NCI-H2196 treated with DMSO at 0.1 percent for 48 hours (cell line): ENCODE results near the gene GLDC.
"Not testable (repeated sequence)": the region's sequence is repeated elsewhere in the genome, so short reads cannot be mapped to it uniquely, and the experiment has no call there.

Experiments used
- DNase-seq: peaks from one replicate; lab custom pipeline; 2025; ENCODE audit not compliant: unreplicated experiment; lab: John Stamatoyannopoulos, UW

Gene GLDC

DNA sequence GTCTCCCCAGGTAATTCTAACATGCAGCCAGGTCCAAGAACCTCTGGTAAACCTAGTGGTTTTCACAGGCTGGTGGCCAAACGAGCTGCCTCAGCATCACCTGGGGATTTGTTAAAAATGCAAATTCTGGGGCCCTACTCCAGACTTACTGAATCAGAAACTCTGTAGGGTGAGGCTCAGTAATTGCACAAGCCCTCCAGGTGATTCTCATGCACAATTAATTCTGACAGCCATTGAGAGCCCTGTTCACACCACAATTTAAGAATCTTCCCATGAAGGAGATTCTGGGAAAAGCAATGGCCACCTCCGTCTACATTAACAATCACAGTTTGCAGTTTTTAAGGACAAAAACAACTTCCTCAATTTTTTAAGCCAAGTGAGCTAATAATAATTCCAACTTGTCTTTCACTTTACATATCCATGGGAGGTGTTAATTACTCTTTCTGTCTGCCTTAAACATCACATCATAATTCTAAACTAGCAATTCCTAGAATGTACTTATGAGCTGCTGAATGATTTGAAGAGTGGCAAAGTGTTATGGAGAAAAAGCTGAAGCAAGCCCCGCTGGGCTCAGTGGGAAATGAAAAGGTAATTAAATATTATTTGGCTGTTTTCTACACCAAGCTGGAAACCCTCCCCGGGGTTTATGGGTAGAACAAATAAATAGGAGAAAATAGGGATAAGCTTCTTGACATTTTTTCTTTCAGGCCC, 70.0 kb downstream of the GLDC start:
- no peak for DNase-seq

DNA sequence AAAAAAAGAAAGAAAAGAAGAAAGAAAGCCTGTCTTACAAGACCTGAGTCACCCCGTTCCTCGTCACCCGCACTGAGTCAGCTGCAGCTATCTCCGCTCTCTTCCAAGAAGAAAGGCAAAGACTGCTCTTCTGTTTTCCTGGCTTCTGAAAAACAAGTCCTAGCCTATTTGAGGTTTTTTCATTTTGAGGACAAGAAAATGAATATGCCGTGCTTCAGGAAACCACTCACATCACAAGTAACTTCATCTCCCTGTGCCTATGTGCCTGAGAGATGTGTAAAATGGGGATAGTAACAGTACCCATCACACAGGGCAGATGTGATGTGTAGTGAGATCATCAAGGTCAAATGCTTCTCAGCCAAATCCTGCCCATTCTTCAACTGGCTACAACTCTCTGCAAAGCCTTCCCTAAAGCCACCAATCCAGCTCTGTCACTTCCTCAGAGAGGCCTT, 78.4 kb downstream of the GLDC start:
- DNase-seq, result no peak

DNA sequence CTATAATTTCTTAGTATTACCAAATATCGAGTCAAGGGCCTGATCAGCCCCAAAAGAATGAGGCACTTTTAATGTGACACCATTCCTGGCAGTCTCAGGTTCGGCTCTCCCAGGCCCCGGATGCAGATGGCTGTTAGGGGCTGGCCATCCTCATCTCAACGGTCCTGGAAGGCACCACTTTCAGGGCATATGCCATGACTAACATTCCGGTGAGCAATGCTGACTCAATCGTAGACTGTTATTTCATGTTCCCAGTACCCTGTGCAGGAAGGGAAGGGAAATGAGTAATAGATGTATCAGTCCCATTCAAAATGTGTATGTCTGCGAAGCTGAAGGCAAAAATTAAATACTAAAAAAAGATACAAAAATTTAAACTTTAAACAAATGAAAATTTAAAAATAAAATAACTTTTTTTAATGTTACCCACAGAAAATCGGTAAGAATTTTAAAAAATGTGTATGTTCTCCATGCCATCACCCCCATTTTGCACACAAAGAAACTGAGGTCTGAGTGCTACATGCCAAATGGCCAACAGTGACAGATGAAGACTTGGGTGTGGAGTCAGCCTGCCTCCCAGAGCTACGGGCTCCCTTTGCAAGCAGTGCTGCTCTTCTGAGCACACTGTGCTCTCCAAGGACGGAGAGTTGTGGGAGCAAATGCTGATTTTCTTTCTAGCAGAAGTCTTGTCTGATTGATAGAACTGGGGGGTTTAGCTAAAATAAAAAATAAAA, 79.0 kb downstream of the GLDC start:
- DNase-seq, result no peak

DNA sequence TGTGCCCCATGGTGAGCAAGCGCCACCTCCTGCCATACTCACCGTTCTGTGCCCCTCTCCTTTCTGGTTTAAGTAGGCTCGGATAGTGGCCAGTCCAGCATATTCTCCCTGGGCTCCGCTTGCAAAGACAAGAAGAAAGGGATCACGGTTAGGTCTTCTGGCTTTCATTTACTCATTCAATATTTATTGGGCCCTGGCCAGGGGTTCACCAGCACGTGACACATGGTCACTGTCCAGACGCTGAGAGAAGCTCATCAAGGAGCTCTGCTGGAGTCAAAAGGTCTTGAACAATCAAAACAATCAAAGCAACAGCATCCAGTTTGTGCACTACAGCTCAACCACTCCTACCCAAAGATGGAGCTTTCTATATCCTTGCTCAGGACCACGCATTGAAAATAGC, 80.2 kb downstream of the GLDC start:
- DNase-seq, result no peak

DNA sequence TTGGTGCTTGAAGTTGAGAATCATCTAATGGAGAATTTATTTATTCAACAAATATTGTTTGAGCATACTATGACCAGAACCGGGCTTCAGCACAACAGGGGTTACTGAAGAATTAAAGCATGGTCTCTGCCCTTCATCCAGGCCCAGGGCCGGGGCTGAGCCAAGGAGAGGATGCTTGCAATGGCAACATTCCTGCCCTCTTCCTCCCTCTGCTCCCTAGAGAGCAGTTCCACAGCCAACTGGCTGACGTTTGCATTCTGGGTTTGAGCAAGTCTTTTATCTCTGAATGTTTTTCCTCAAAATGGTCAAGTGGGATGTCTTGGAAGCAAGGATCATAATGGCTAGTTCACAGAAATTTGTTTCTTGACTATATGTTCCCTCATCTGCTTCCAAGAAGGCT, 80.7 kb downstream of the GLDC start:
- DNase-seq, result no peak

DNA sequence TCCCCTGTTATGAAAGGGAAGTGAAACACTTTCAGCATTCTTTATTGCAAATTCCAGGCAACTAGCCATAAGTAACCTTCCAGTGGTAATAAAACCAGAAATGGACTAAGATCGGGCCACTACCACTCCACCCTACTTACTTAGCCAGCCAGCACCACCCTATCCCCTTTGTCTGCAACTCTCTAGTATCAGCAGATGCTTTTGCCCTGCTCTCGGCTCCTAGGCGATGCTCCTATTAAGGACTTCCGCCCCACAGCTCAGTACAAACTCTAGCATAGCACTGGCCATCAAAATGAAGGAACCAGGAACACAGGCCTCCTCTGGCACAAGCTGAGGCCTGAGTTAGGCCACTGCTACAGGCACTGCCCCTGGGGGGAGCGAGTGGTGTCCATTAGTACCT, 81.2 kb downstream of the GLDC start:
- DNase-seq, result no peak

DNA sequence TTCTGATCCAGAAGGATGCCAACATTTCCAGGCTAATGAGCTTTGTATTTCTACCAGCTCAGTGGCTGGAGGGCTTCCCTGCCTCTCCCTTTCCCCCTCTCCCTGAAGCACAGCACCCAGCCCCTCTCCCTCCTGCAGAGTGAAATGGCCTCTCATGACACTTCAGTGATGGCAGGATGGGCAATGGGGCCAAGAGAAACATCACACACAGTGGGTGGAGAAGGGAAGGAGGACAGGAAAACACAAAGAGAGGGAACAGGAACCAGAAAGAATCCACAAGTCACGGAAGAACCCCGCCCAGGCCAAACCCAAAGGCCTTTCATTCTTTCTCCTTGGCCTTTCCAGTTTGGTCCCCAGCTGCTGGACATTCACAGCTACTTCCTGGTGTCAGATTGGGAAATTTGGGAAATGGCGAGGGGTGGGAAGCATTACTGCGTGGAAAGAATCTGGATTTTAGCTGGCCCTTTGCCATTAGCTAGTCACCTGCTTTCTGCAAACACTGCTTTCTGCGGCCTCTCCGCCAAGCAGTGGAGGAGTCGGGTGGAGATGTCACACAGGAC, 82.6 kb downstream of the GLDC start:
- no peak for DNase-seq

DNA sequence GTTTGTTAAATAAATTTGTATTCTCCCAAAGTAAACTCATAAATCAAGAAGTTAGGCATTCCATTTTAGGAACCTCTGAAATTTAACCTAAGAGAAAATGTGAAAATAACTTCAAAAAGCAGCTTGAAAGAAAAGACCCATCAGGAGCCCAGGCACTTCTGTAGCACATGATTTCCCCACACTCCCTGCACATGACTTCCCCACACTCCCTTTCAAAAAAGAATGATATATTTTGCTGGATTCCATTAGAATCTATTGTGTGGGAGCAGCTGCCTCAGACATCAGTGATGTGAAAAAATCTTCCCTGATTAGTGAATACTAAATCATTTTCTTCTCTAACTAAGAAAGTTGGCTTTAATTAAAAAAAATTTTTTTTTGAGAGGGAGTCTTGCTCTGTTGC, 83.3 kb downstream of the GLDC start:
- DNase-seq, result no peak

DNA sequence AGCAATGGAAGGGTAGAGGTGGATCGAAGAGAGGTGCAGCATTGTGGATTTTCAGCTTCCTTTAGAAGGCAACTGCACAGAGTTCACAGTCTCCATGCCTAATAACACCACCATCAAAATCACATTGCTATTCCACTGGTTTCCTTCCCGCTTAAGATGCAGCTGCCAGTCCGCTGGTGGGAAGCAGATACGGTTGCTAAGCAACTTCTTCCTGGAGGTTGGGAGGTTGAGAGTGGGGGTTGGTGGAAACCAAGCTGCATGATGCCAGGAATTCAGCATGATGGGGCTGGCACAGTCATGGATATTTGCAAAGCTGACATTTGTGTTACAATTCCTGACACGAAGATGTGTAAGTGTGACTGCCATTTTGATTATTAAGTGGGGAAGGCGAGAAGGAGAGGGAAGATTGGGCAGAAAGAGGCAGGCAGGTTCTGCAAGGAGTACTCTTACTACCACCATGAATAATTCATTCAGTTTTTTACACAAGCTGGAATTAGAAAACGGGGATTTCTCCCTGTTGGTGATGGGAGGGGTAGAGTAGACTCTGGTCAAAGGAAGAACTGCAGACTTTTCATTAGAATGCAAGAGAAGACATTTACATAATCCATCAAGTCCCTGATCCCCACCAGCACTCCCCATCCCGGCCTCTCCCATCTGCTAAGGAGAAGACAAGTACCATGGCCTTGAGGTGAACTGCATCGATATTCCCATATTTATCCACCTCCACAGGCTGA, 87.5 kb downstream of the GLDC start:
- peak; percentile 49 for DNase-seq

DNA sequence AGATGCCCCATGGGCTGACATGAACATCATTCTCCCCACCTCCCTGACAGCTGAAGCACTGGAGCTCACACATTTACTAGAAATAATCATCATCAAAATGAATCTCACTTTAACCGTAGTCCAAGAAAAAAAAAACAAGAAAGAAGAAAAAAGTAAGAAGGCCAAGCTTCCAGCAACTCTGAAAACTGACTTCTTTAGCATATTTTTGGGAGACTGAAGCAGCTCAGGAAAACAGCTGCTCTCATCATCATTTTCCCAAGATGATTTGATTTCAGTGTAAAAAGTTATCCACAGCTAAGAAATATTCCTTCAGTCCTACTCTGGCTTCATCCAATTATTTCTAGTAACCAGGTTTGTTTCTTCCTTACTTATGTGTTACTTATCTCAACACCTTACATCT, 91.7 kb downstream of the GLDC start:
- no peak for DNase-seq

DNA sequence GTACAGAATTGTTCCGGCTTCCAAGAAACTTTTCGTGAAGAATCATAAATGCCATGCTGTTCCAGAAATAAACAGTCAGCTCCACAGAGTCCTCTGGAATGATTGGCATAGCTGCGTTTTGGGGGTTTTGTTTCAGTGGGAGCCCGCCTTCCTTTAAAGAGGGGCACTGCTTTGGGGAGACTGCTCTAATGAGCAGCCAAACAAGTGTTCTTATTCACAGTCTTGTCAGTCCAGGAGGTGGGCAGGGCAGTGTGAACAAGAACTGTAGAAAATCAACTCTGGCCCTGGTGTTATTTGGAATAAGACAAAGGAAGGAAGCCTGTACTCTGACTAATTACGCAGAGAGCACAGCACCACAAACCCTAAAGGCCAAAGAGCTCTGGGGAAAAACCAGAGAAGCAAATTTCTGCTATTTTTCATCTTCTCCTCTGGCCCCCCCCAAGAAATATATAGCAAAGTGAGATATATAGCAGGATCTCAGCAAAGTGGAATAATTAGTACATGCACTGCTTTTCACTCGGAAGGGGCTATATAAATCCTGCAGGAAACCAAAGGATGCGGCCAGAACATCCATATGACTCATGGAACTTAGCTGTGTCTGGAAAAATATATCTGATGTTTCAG, 92.9 kb downstream of the GLDC start:
- DNase-seq, result no peak

DNA sequence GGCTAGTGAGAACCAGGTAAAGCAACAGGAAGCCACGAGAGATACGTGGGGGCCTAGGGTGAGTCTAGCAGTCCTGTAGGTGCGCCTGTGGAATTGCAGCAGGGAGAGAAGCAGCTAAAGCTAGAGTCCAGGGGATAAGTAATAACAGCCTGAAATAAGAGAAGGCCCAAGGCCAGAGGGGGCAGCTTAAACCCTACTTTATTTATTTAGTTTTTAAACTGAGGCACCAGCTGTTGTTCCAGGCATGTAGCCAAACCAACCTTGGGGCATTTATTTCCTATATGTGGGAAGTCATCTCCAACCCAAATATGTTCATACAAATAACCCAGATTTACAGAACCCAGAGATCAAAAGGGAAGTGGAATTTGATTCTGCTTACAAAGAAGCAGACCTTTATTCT, 93.5 kb downstream of the GLDC start:
- peak; percentile 97 for DNase-seq

DNA sequence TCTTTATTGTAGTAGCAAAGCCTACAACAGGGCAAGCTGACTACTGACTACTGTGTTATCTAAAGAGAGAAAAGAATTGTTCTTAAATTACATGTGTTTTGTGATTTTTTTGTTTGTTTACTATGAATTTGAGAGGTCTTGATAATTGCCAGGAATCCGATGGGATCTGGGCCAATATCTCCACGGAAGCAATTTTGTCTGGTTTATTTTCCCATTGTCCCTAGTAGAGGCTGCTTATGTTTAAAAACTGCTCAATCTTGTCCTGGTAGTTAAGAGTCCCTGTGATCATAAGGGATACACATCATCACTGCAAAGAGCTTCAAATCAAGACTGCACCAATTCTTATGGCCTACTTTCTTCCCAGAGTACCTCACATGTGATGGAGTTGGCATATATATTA, 94.4 kb downstream of the GLDC start:
- peak; percentile 78 for DNase-seq

DNA sequence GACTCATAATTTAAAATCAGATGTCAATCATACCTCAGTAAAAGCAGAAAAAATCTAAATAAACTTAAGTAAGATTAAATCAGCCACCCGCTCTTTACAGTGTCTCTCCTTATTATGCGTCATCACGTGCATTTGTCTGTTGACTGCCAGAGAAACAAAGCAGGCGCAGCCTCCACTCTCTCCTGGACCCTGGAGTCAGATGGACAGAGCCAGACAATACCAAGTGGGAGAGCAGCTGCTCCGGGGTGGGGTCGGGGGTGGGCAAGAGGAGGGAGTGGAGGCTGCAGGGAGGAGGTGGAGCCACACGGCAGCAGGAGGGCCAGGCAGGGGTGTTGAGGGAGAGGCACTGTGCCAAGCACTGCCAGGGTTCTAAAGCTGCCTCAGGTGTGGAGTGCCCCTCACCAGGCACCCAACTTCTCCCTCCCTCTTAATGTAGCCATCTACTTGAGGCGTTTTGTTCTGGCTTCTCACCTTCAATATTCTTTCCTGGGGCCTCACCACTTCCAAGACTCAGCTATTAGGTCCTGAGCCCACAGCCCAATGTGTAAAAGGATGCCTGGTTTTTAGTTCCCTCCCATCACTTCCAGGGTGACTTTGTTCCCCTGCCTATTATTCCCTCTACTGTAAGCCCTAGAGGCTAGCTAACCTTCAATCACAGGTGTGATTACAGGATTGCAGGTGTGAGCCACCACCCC, 96.3 kb downstream of the GLDC start:
- no peak for DNase-seq

DNA sequence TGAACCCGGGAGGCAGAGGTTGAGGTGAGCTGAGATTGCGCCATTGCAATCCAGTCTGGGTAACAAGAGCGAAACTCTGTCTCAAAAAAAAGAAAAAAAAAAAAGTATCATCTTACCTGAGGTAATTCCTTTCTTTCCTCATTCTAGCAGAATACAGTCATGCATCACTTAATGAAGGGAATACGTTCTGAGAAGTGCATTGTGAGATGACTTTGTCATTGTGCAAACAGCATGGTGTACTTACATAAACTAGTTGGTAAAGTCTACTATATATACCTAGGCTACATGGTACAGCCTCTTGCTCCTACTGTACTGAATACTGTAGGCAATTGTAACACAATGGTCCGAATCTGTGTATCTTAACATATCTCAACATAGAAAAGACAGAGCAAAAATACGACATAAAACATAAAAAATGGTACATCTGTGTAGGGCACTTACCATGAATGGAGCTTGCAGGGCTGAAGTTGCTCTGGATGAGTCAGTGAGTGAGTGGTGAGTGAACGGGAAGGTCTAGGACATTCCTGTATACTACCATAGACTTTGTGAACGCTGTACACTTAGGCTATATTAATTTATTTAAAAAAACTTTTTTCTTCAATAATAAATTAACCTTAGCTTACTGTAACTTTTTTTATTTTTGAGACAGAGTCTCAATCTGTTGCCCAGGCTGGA, 100.4 kb downstream of the GLDC start:
- no peak for DNase-seq

DNA sequence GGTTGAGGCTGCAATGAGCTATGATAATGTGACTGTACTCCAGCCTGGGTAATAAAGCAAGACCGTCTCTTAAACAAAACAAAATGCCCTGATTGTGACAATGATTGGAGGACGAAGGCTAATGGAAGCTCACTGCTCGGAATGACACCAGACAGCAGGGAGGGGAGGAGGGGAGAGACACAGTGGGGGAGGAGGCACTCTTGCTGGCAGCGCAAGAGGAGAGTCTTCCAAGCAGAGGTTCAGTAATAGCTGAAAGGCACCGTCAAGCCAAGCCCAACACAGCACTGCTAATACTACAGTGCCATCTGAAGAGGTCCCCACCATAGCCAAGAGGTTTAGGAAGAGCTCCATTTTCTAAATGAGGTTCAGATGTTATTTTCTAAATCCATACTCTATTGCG, 102.3 kb downstream of the GLDC start:
- no peak for DNase-seq

DNA sequence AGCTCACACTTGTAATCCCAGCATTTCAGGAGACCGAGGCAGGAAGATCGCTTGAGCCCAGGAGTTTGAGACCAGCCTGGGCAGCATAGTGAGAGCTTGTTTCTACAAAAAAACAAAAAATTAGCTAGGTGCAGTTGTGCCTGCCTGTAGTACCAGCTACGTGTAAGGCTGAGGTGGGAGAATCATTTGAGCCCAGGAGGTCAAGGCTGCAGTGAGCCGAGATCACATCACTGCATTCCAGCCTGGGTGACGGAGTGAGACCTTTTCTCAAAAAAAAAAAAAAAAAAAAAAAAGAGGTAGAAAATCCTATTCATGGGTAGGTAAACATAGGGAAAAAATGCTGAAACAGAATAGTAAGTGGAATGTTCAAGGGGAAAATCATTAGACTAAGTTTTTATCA, 102.9 kb downstream of the GLDC start:
- not testable (repeated sequence) for DNase-seq

DNA sequence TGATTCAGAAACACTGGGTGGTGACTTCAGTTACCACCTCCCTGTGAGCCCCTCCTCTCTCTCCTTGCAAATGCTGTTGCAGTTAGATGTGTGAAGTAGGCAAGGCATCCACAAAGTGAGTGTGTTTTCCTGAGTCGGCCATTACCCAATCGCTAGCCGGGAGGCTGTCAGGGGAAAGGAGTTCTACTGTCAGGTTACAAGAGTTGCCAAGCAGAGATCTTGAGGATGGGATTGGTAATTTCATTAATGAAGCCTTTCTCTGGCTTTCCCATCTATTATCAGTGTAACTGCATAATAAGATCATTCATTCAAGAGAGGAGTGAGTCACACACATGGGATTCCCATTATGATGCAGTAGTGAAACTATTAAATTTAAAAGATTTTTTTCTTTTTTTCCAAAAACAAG, 106.9 kb downstream of the GLDC start:
- no peak for DNase-seq

DNA sequence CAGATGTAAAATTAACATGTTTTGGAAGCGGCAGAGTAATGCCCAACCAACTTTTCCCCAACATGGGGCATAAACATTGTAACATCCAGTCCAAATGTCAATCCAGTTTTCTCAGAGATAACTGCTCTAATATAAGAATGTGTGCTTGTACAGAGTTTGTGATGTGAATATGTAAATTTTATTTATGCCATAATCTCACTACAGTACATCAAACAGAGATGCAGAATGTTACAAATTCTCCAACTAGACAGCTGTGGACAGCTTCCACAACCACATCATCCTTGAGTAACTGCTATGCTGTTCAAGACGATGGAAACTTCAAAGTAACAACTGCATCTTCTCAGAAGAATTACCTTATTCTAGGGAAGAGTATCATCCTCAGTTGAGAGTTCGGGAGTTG, 109.9 kb downstream of the GLDC start:
- no peak for DNase-seq
